Lower leg skin (tissue), 4 donors: ENCODE results near the gene FTH1. TPM values are rescaled to one million over a fixed set of nuclear protein-coding genes. Genes with fewer than 3 reads are reported as not detected.
A peak's percentile ranks its signal among the peaks of the same experiment; 100 is the strongest.

Source experiments
- DNase-seq, 2 donors: peaks; one replicate each; pipeline ENCODE4 v3.0.0-alpha.2; 2019; ENCODE audit warnings: low spot score in 2 of 2
- H3K4me3 ChIP-seq: fragments of 200-600 bp; sonication (generic); 2 replicates; pipeline ENCODE4 v1.5.1; 2017; ENCODE audit warnings: mild to moderate bottlenecking, low read depth; ENCODE audit not compliant: poor library complexity, severe bottlenecking
- POLR2A ChIP-seq, 2 donors: fragments of 450-650 bp; IDR thresholded peaks; one replicate each; pipeline ENCODE4 v1.6.1; 2016 to 2017; ENCODE audit warnings: antibody characterized with exemption in 2 of 2, mild to moderate bottlenecking in 1 of 2, moderate library complexity in 1 of 2
- WGBS, 2 donors: methylation state at CpG; one replicate each; pipeline ENCODE4 v1.1.5; 2018; 5-methylcytosine and 5-hydroxymethylcytosine counted together
- intact Hi-C: fragments of 100-400 bp; cut with DNase I; formaldehyde crosslinking; loops from one replicate; pipeline ENCODE4 v1.15.0; 2023; ENCODE audit warnings: low total_unique reads
- total RNA-seq, 4 donors: library from RNA; depleted of rRNA; stranded (reverse); fragments of >200 nt; gene quantifications; one replicate each; pipeline ENCODE4 v1.1.0, GENCODE V29; 2016
- TF ChIP-seq, protein P1 (sequence below), 3 donors: fragments of 450-650 bp; IDR thresholded peaks; one replicate each; pipeline ENCODE4 v1.5.1; 2016; ENCODE audit warnings: antibody characterized with exemption in 3 of 3, mild to moderate bottlenecking in 3 of 3, moderate library complexity in 2 of 3

The FTH1 gene
- total RNA-seq, 4 donors from 2014 or later: 583 to 1,081 (median 634) TPM

DNA sequence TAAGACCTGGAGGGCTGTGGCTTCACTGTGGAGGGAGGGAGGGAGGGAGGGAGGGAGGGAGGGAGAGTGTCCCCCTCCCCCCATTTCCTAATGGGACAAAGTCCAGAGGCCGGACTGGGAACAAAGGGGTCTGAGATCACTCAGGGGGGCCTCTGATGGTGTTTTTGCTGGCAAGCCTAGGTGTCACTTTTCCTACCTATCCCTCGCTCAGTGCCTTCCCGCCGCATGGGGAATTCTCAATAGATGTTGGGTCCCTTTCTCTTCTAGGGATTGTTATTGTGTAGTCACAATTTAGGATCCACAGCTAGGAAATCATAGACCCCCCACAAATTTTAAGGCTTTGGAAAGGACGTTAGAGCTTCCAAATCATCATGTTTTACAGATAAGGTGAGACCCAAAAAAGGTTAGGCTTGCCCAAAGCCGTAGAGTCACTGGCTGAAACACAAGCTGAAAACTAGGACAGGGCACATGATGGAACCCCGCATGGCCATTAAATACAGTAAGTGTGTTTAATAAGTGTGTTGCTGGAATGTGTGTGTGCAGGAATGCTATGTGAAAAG, 4.8 kb upstream of the FTH1 start:
- DNase-seq: peak in 1 of 2 donors; percentile 72
- H3K4me3 ChIP-seq: no peak overlapping the region
- WGBS, 2 donors: 20 to 31% methylated on average over 7 of the region's 7 CpGs
- intact Hi-C loops: no loop called here
- TF ChIP-seq, protein P1, sequence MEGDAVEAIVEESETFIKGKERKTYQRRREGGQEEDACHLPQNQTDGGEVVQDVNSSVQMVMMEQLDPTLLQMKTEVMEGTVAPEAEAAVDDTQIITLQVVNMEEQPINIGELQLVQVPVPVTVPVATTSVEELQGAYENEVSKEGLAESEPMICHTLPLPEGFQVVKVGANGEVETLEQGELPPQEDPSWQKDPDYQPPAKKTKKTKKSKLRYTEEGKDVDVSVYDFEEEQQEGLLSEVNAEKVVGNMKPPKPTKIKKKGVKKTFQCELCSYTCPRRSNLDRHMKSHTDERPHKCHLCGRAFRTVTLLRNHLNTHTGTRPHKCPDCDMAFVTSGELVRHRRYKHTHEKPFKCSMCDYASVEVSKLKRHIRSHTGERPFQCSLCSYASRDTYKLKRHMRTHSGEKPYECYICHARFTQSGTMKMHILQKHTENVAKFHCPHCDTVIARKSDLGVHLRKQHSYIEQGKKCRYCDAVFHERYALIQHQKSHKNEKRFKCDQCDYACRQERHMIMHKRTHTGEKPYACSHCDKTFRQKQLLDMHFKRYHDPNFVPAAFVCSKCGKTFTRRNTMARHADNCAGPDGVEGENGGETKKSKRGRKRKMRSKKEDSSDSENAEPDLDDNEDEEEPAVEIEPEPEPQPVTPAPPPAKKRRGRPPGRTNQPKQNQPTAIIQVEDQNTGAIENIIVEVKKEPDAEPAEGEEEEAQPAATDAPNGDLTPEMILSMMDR (IDR thresholded peaks at IDR 0.05): no peak
- TF ChIP-seq POLR2A (IDR thresholded peaks at IDR 0.05): no peak

DNA sequence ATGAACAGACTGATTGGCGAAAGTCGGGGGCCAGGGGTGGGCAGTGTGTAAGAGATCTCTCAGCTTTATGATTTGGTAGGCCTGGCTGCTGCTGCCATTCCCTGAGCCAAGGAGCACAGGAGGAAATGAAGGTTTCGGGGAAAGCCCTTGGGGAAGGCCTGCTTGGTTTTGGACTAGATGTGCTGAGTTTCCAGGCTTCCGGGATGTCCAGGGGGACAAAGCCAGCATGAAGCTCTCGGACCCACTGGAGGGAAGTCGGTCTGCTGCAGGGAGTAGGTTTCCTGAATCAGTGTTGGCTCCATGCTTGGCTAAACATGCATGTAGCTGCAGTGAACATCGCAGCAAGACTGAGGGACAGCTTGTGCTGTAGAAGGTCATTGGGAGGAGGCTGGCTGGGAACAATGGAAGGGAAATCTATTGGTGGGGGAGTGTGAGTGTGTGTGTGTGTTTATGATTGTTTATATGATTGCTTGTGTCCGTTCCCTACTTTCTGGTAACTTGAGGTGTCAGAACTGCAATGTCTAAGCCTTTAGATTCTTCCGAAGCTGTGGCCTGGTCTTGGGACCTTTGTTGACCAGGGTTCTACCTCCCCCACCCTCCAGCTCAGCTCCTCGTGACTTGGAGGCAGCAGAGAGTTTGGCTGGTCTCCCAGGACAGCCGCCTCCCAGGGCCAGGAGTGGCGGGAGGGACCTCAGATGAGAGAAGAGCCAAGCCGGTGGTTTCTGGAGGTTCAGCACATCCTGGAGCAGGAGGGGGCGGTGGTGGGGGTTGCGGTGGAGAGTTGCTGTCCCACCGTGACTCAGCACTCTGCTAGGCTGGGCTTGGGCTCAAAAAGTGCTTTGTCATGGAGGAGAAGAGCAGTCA, 4.0 kb upstream of the FTH1 start:
- DNase-seq: peak; percentile 98 to 99
- intact Hi-C loops: no loop called here
- no peak for TF ChIP-seq POLR2A (IDR thresholded peaks at IDR 0.05)
- TF ChIP-seq, protein P1 (IDR thresholded peaks at IDR 0.05): no peak
- no peak overlapping the region for H3K4me3 ChIP-seq
- 6 to 10% methylated on average over 16 of the region's 16 CpGs for WGBS, 2 donors

- TF ChIP-seq, protein P1 (IDR thresholded peaks at IDR 0.05): no peak
- TF ChIP-seq POLR2A (IDR thresholded peaks at IDR 0.05): no peak
- H3K4me3 ChIP-seq: no peak overlapping the region
- intact Hi-C loops: no loop called here
- 64 to 69% methylated on average over 2 of the region's 2 CpGs for WGBS, 2 donors
- no peak for DNase-seq
Measured at GRCh38 chr11:61969838-61970662, 2.6 kb upstream of the FTH1 start.

GRCh38 chr11:61969391-61969758, 1.9 kb upstream of the FTH1 start:
- WGBS, 2 donors: 49 to 50% methylated on average over 7 of the region's 7 CpGs
- H3K4me3 ChIP-seq: no peak overlapping the region
- intact Hi-C loops: no loop called here
- DNase-seq: no peak
- TF ChIP-seq POLR2A (IDR thresholded peaks at IDR 0.05): no peak
- TF ChIP-seq, protein P1 (IDR thresholded peaks at IDR 0.05): no peak

DNA sequence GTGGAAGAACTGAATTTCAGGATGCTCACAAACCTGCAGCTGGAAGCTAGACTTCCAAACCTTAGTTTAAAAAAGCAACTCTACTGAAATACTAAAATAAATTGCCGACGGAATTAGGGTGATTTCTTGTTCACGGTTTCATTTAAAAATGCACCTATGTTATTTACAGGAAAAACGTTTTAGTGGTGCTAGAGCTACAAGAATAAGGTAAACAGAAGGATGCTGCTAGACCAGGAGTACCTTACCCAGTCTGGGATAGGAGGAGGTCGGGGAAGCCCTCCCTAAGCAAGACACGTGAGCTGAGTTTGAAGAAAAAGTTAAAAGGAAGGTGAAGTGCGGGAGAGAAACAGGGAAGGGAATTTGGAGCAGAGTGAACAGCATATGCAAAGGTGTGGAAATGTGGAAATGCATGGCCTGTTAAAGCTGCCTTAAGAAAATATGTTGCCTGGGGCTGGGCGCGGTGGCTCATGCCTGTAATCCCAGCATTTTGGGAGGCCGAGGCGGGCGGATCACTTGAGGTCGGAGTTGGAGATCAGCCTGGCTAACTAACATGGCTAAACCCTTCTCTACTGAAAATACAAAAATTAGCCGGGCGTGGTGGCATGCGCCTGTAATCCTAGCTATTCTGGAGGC, 1.4 kb upstream of the FTH1 start:
- peak in 1 of 2 donors; percentile 77 for DNase-seq

More for the DNA sequence above, 1.4 kb upstream of the FTH1 start:
- peak overlapping the region; percentile 60 for H3K4me3 ChIP-seq
- 54 to 61% methylated on average over 16 of the region's 16 CpGs for WGBS, 2 donors
- intact Hi-C loops: no loop called here
- TF ChIP-seq, protein P1 (IDR thresholded peaks at IDR 0.05): no peak
- no peak for TF ChIP-seq POLR2A (IDR thresholded peaks at IDR 0.05)
